Neural progenitor cell (in vitro differentiated cells): Measurements from ENCODE around the gene CACNG5.

Experiments used
- CTCF ChIP-seq: fragments of 200-600 bp; sonication (generic); IDR thresholded peaks from 2 replicates; pipeline ENCODE4 v1.5.1; 2017; ENCODE audit warnings: antibody characterized with exemption, mild to moderate bottlenecking
- EZH2 ChIP-seq: fragments of 200-600 bp; sonication (generic); IDR thresholded peaks from 2 replicates; pipeline ENCODE4 v1.6.1; 2017; ENCODE audit warnings: antibody characterized with exemption, mild to moderate bottlenecking, moderate library complexity

GRCh38 chr17:66830451-66830850, 4.5 kb upstream of the CACNG5 start:
- TF ChIP-seq EZH2 = no peak
- no peak for TF ChIP-seq CTCF
